PC-9 (cell line): ENCODE measurements around the gene PTDSS2.

Source experiments
- EZH2 ChIP-seq: fragments of 200-600 bp; sonication (generic); IDR thresholded peaks from 2 replicates; pipeline ENCODE4 v1.8.0; 2017; ENCODE audit warnings: antibody characterized with exemption, low read depth
- TF ChIP-seq, protein P1 (sequence below): fragments of 200-600 bp; sonication (generic); conservative IDR thresholded peaks from 2 replicates; pipeline ENCODE4 v1.6.1; 2017; ENCODE audit warnings: mixed run types, antibody characterized with exemption, mild to moderate bottlenecking, moderate library complexity

DNA sequence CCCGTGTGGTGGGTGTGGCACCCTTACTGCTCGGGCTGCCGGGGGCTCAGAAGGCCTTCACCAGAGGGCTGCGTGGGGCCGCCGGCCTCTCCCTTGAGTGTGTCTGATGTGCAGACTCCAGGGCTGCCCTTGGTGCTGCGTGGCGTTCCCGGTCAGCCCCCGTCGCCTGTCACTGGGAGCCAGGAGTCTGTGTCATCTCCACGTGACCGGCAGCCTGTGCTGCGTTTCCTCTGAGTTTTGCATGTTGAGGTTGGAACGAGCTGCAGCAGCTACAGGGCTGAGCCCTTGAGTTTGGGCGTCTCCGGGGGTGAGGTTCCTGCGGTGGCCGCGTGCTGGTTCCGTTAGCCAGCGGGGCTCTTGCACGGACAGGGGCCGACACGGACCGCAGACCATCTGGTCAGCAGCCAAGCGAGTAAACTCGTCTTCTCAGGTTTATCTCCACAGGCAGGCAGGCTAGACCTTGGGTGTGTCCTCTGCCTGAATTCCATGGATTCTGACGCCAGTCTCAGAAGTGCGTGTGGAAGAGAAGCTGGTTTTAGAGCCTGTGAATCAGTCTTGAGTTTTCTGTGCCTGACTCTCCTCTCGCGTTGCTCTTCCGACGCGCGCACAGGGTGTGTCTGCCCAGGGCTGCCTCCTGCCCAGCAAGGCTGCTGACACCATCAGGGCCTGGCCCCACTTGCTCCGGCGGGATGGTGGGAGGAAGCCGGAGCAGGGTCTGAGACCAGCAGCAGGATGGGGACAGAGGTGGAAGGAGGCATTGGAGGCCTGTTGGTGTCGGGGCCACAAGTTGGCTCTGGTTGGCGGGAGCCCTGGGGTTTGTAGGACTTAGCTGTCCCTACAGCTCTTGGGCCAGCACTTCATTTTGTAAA is 10.5 kb downstream of the PTDSS2 start:
- TF ChIP-seq, protein P1, sequence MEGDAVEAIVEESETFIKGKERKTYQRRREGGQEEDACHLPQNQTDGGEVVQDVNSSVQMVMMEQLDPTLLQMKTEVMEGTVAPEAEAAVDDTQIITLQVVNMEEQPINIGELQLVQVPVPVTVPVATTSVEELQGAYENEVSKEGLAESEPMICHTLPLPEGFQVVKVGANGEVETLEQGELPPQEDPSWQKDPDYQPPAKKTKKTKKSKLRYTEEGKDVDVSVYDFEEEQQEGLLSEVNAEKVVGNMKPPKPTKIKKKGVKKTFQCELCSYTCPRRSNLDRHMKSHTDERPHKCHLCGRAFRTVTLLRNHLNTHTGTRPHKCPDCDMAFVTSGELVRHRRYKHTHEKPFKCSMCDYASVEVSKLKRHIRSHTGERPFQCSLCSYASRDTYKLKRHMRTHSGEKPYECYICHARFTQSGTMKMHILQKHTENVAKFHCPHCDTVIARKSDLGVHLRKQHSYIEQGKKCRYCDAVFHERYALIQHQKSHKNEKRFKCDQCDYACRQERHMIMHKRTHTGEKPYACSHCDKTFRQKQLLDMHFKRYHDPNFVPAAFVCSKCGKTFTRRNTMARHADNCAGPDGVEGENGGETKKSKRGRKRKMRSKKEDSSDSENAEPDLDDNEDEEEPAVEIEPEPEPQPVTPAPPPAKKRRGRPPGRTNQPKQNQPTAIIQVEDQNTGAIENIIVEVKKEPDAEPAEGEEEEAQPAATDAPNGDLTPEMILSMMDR: no peak
- no peak for TF ChIP-seq EZH2
